ENCODE results near the gene GDF7. TPM values are rescaled to one million over a fixed set of nuclear protein-coding genes. Genes with fewer than 3 reads are reported as not detected.

GDF7 gene
- total RNA-seq = under 0.01 and 0.53 TPM in 2 replicates

DNA sequence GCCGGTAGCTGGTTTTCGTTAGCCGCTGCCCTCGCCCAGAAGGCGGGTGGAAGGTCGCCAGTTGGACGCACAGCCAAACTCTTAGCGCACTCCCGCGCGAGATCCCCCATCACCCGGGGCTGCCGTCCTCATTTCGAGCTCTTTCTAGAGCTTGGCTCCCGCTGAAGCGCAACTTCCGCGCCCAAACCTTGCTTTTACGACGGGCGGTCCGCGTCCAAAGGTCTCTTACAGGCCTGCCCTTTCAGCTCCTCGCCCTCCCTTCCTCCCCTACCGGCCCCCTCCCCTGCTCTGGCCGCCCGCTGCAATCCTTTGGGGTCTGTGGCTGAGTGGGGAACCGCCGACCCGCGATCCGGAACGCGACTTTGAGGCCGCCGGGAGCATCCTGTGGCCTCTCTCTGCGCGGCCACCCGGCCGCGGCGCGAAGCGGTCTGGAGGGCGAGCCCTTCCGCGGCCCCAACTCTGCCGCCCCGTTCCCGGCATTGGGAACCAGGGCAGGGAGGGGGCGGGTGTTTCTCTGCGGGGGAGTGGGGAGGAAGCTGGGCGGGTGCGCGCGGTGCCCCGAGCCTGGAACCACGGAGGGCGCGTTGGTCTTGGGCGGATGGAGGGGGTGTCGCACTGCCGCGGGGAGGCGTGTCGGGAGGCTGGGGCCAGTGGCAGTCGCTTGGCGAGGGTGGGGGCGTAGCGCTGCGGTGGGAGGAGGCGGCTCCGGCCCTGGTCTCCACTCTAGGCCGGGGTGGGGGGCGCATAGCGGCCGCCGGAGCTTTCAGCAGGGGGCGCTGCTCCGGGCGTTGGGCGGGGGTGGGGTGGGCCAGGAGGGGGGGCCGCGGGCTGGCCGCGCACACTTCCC lies at the start of gene GDF7:
TSS of gene GDF7 (plus strand) at position 841 of the 847 bp plus-strand sequence. CDS start 96 bp downstream, outside the sequence.

DNA sequence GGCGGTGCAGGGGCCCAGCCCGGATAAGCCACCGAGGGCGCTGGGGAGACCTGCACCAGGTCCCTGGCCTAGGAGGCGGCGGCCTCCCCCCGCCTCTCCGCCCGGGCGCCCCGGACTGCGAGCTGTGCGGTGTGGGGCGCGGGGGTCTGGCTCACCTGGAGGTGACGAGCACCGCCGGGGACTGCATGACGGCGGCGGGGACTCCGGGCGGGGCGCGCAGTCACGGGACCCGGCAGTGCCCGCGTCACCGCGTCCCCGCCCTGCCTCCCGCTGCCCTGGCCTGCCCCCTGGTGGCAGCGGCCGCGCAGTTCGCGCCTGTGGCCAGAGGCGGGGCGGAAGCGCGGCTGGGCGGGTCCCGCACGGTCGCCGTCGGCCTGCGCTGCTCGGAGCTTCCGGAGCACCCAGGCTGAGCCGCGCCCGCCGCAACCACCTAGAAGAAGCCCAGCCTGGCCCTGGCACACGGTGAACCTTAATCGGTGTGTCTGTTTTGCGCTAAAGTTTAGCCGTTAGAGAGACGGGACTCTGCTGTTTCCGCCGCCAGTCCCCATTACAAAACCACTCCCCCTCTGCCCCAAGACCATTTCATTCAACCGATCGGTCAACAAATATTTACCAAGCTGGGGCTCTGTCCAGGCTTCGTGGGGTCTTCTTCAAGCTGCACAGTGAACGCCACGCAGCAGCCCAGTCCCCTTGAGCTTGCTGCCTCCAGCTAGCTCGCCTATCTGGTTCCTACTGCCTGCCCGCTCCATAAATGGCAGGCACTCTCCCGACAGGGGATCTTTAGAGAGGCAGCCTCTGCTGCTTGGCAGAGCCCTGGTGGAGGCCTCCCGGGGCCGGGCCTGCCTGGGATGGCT lies 15.8 kb upstream of the GDF7 start, which contains the start of gene HS1BP3:
TSS of gene HS1BP3 (minus strand) at position 222 of the 854 bp plus-strand sequence. CDS start at position 187, 35 bp downstream.

Other genes with a start within 250 kb of the GDF7 start
- 174 and 214 TPM in 2 replicates for gene RHOB, start 220.1 kb upstream of the GDF7 start, total RNA-seq
- 28.9 and 29.1 TPM in 2 replicates for gene HS1BP3, start 16.0 kb upstream of the GDF7 start, total RNA-seq
- gene LDAH, start 156.0 kb downstream of the GDF7 start, total RNA-seq = 13.5 and 19.1 TPM in 2 replicates